ENCODE data around the gene TP53TG5. TPM values are rescaled to one million over a fixed set of nuclear protein-coding genes. Genes with fewer than 3 reads are reported as not detected.

The TP53TG5 gene
- total RNA-seq, 2 donors from 2014 or later = 0.51 TPM; not detected in 1

DNA sequence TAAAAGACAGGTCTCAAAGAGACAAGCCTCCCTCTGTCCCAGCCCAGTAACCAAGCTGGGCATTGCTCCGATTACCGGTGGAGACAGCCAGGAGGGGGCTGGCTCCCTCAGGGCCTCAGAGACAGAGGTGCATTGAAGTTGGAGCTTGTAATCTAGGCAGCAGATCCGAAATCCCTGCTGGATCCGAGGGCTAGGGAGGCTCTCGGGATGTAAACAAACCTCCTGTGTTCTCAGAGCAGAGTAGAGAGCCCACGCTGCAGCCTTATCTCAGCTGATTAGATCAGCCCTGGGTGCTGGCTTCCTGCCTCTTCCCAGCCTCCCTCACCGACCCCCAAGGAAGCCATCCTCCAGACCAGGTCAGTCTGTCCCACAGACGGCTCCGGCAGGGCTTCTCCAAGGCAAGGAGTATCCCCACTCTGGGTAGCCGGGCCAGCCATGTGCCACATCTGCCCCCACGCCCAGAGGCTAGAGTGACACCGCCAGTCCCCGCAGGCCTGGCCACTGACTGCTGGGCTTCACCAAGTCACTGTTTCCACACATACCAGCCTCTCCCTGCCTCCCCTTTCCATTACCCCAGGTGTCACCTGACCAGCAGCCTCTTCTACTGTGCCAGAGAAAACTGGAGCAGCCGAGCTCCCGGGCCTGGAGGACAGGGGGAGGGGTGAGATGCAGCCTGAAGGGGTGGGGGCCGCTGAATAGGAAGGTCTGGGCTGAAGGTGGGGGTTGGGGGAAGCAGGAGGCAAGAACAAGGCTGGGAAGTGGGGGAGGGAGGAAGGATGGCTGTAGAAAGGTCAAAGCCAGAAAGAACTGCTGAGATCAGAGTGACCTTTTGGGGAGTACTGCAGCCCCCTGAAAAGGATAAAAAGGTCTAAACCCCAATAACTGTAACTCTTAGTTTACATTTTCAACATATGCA is 35.9 kb downstream of the TP53TG5 start:
- H3K4me1 ChIP-seq (replicated peaks) = peaks cover 32% of the 10 kb centered on the region
- intact Hi-C loops (cut with DNase I) = no loop called here
- peak overlapping the region in 1 of 2 donors; percentile 18 for H3K4me3 ChIP-seq

DNA sequence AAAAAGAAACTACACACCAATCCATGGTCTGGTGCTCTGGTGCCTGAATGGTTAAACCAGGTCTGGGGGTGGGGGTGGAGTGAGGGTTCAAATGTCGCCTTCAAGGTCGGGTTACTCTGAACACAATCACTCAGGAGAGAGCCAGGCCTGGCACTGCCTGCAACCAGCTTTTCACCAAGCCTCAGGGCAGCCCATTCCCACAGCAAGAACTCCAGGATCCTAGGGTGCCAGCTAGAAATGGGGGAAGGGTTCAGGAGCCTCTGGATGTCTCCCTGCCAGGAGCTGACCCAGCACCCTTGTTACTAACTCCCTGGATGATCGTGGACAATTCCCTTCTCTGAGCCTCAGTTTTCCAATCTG is 36.6 kb downstream of the TP53TG5 start:
- no peak for TF ChIP-seq POLR2A (IDR thresholded peaks at IDR 0.05)
- no peak for TF ChIP-seq POLR2AphosphoS5 (IDR thresholded peaks at IDR 0.05)
- TF ChIP-seq, protein P1, sequence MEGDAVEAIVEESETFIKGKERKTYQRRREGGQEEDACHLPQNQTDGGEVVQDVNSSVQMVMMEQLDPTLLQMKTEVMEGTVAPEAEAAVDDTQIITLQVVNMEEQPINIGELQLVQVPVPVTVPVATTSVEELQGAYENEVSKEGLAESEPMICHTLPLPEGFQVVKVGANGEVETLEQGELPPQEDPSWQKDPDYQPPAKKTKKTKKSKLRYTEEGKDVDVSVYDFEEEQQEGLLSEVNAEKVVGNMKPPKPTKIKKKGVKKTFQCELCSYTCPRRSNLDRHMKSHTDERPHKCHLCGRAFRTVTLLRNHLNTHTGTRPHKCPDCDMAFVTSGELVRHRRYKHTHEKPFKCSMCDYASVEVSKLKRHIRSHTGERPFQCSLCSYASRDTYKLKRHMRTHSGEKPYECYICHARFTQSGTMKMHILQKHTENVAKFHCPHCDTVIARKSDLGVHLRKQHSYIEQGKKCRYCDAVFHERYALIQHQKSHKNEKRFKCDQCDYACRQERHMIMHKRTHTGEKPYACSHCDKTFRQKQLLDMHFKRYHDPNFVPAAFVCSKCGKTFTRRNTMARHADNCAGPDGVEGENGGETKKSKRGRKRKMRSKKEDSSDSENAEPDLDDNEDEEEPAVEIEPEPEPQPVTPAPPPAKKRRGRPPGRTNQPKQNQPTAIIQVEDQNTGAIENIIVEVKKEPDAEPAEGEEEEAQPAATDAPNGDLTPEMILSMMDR (IDR thresholded peaks at IDR 0.05) = no peak
- intact Hi-C loops (cut with DNase I) = no loop called here
- peaks cover 32% of the 10 kb centered on the region for H3K4me1 ChIP-seq (replicated peaks)
- no peaks in the 10 kb centered on the region for H3K9me3 ChIP-seq
- no peaks in the 10 kb centered on the region for H3K27me3 ChIP-seq (replicated peaks; ENCODE audit: insufficient read depth)
- H3K27ac ChIP-seq = peak overlapping the region; percentile 92 to 94
- DNase-seq (ENCODE audit: low spot score) = no peak
- H3K36me3 ChIP-seq = no peaks in the 10 kb centered on the region
- no peak overlapping the region for H3K4me3 ChIP-seq
- 31% methylated on average over 3 of the region's 3 CpGs for WGBS

More for the DNA sequence above, 35.9 kb downstream of the TP53TG5 start:
- peak; percentile 86 for DNase-seq (ENCODE audit: low spot score)
- TF ChIP-seq, protein P1 (IDR thresholded peaks at IDR 0.05) = no peak
- TF ChIP-seq POLR2A (IDR thresholded peaks at IDR 0.05) (peak; percentile 70), POLR2AphosphoS5 (IDR thresholded peaks at IDR 0.05) (peak; percentile 90)
- 15% methylated on average over 16 of the region's 16 CpGs for WGBS
- H3K36me3 ChIP-seq = no peaks in the 10 kb centered on the region
- no peaks in the 10 kb centered on the region for H3K27me3 ChIP-seq (replicated peaks; ENCODE audit: insufficient read depth)
- H3K27ac ChIP-seq = peak overlapping the region; percentile 92 to 94
- no peaks in the 10 kb centered on the region for H3K9me3 ChIP-seq

DNA sequence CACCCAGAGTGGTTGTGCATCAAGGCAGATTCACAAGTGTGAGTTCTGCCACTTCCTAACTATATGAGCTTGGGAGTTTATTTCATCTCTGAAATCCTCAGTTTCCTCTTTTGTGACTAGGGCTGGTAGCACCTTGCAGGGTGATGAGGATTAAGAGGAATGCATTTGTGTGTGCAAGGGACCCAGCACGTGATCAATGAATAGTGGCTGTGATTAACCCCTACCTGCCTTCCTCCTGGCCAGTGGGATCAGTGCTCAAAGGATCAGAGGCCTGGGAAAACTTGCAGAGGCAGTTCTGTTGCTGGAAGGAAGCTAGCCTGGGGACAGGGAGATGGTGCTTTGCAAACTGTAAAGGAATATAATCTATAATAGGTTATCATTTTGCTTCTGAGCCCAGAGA is 37.2 kb downstream of the TP53TG5 start:
- H3K27ac ChIP-seq = peak overlapping the region; percentile 92 to 94
- DNase-seq (ENCODE audit: low spot score) = no peak
- WGBS = 18% methylated on average over 1 of the region's 1 CpG
- peaks cover 32% of the 10 kb centered on the region for H3K4me1 ChIP-seq (replicated peaks)
- no peak overlapping the region for H3K4me3 ChIP-seq
- H3K9me3 ChIP-seq = no peaks in the 10 kb centered on the region
- TF ChIP-seq POLR2A (IDR thresholded peaks at IDR 0.05) (no peak), POLR2AphosphoS5 (IDR thresholded peaks at IDR 0.05) (no peak)
- TF ChIP-seq, protein P1 (IDR thresholded peaks at IDR 0.05) = no peak
- H3K36me3 ChIP-seq = no peaks in the 10 kb centered on the region
- no peaks in the 10 kb centered on the region for H3K27me3 ChIP-seq (replicated peaks; ENCODE audit: insufficient read depth)
- intact Hi-C loops (cut with DNase I) = no loop called here

DNA sequence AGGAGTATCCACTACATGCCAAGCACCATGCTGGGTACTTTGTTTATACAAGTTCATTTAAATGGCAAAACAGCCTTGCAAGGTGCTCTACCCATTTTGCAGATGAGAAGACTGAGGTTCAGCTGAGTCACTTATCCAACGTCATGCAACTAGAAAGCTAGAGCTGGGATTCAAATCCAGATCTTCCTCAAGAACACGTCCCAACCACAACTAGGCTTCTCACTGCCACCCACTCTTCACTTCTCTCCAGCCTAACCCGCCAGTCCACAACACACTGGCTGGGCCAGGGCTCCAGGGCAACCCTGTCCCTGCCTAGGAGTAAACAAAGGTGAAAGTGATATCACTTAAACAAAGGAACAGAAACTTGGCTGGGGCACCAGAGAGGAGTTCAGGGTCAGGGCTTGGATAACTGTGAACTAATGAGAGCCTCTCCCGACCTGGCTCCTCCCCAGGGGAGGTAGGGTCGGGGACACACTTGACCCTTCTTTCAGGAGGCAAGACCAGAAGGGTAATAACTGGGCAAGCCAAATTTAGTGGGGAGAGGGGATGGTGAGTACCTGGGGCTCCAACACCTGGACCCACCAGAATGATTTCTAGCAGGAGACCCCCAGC is 37.8 kb downstream of the TP53TG5 start:
- peak overlapping the region; percentile 92 to 94 for H3K27ac ChIP-seq
- no peak for TF ChIP-seq POLR2A (IDR thresholded peaks at IDR 0.05)
- no peak for TF ChIP-seq POLR2AphosphoS5 (IDR thresholded peaks at IDR 0.05)
- TF ChIP-seq, protein P1 (IDR thresholded peaks at IDR 0.05) = no peak
- no peak for DNase-seq (ENCODE audit: low spot score)

More for the DNA sequence above, 37.8 kb downstream of the TP53TG5 start:
- intact Hi-C loops (cut with DNase I) = no loop called here
- WGBS = 44% methylated on average over 5 of the region's 5 CpGs
- no peaks in the 10 kb centered on the region for H3K9me3 ChIP-seq
- H3K27me3 ChIP-seq (replicated peaks; ENCODE audit: insufficient read depth) = no peaks in the 10 kb centered on the region
- no peak overlapping the region for H3K4me3 ChIP-seq
- peaks cover 31% of the 10 kb centered on the region for H3K4me1 ChIP-seq (replicated peaks)
- no peaks in the 10 kb centered on the region for H3K36me3 ChIP-seq

All from prostate gland (tissue), 2 donors.